PC-3 (cell line): ENCODE data around the gene HOXC10. TPM values are rescaled to one million over a fixed set of nuclear protein-coding genes. Genes with fewer than 3 reads are reported as not detected.

Experiments
- ATAC-seq: fragments of 200-7000 bp; cut with Tn5 transposase; 2 replicates; pipeline ENCODE4 v1.9.1; 2020; ENCODE audit warnings: mild to moderate bottlenecking, moderate library complexity
- BruUV-seq: library from RNA; stranded (reverse); fragments of 400-500 nt; replicated peaks from 2 replicates; lab custom pipeline; 2021; lab: Mats Ljungman, UMichigan
- CTCF ChIA-PET: fragments of 300-600 bp; sonication (Branson Sonifier 250); formaldehyde crosslinking; loops from one replicate; lab custom pipeline; 2022; ENCODE audit warnings: antibody characterized with exemption; lab: Charles Lee
- POLR2A ChIA-PET: fragments of 300-600 bp; sonication (Branson Sonifier 250); formaldehyde crosslinking; loops from one replicate; lab custom pipeline; 2022; ENCODE audit warnings: antibody characterized with exemption; ENCODE audit not compliant: unreplicated experiment; lab: Charles Lee
- DNase-seq: peaks from one replicate; pipeline ENCODE4 v3.0.0-alpha.2; 2015
- H2AFZ ChIP-seq: fragments of 300-600 bp; sonication (generic); 2 replicates; pipeline ENCODE4 v1.6.0; 2016; ENCODE audit warnings: antibody characterized with exemption, low read length
- H3F3A ChIP-seq: fragments of 300-600 bp; sonication (generic); one replicate; pipeline ENCODE4 v1.6.0; 2017; ENCODE audit warnings: antibody characterized with exemption, low read length, control low read depth, mild to moderate bottlenecking; ENCODE audit not compliant: unreplicated experiment
- H3K27ac ChIP-seq: fragments of 300-600 bp; sonication (generic); 2 replicates; pipeline ENCODE4 v1.5.1; 2016; ENCODE audit warnings: mild to moderate bottlenecking, low read length
- H3K27me3 ChIP-seq: fragments of 300-600 bp; sonication (generic); 2 replicates; pipeline ENCODE4 v1.6.1; 2016; ENCODE audit warnings: low read length, mixed read lengths
- H3K36me3 ChIP-seq: fragments of 300-600 bp; sonication (generic); 2 replicates; pipeline ENCODE4 v1.6.1; 2016; ENCODE audit warnings: low read depth, mixed run types, low read length, mixed read lengths
- H3K4me1 ChIP-seq: fragments of 300-600 bp; sonication (generic); 2 replicates; pipeline ENCODE4 v1.5.1; 2016; ENCODE audit warnings: low read length; ENCODE audit not compliant: insufficient read depth
- H3K4me2 ChIP-seq: fragments of 300-600 bp; sonication (generic); 2 replicates; pipeline ENCODE4 v1.6.0; 2016; ENCODE audit warnings: low read length
- H3K4me3 ChIP-seq: fragments of 300-600 bp; sonication (generic); 2 replicates; pipeline ENCODE4 v1.5.1; 2016; ENCODE audit warnings: mild to moderate bottlenecking, low read length, mixed read lengths
- H3K79me2 ChIP-seq: fragments of 300-600 bp; sonication (generic); 2 replicates; pipeline ENCODE4 v1.6.1; 2017; ENCODE audit warnings: low read length, mixed read lengths
- H3K9ac ChIP-seq: fragments of 300-600 bp; sonication (generic); 2 replicates; pipeline ENCODE4 v1.6.0; 2016; ENCODE audit warnings: mild to moderate bottlenecking, low read length
- H3K9me2 ChIP-seq: fragments of 300-600 bp; sonication (generic); replicated peaks from 2 replicates; pipeline ENCODE4 v1.6.1; 2016; ENCODE audit warnings: mixed run types, low read length, mixed read lengths
- H3K9me3 ChIP-seq: fragments of 300-600 bp; sonication (generic); 2 replicates; pipeline ENCODE4 v1.6.1; 2016; ENCODE audit warnings: low read length, mixed read lengths
- H4K20me1 ChIP-seq: fragments of 300-600 bp; sonication (generic); 2 replicates; pipeline ENCODE4 v1.6.1; 2016; ENCODE audit warnings: low read length, mixed read lengths
- EZH2 ChIP-seq: fragments of 300-600 bp; sonication (generic); IDR thresholded peaks from one replicate; pipeline ENCODE4 v1.6.1; 2017; ENCODE audit warnings: antibody characterized with exemption, mild to moderate bottlenecking, low read length; ENCODE audit not compliant: unreplicated experiment
- EZH2phosphoT487 ChIP-seq: fragments of 300-600 bp; sonication (generic); IDR thresholded peaks from 2 replicates; pipeline ENCODE4 v1.6.1; 2018; ENCODE audit warnings: mild to moderate bottlenecking, antibody characterized with exemption, low read length, borderline replicate concordance
- intact Hi-C: fragments of 100-400 bp; cut with micrococcal nuclease; formaldehyde crosslinking; loops from 2 replicates; pipeline ENCODE4 v1.9.0; 2023
- total RNA-seq: library from RNA; depleted of rRNA; stranded (reverse); fragments of >200 nt; gene quantifications from 2 replicates; pipeline ENCODE4 v1.2.3, GENCODE V29; 2014
- TF ChIP-seq, protein P1 (sequence below): fragments of 300-600 bp; sonication (generic); conservative IDR thresholded peaks from 2 replicates; pipeline ENCODE4 v1.5.1; 2017; ENCODE audit warnings: antibody characterized with exemption, low read depth, mild to moderate bottlenecking, low read length

Gene HOXC10
- total RNA-seq, 1 experiment from 2014 or later: 0.69 TPM

DNA sequence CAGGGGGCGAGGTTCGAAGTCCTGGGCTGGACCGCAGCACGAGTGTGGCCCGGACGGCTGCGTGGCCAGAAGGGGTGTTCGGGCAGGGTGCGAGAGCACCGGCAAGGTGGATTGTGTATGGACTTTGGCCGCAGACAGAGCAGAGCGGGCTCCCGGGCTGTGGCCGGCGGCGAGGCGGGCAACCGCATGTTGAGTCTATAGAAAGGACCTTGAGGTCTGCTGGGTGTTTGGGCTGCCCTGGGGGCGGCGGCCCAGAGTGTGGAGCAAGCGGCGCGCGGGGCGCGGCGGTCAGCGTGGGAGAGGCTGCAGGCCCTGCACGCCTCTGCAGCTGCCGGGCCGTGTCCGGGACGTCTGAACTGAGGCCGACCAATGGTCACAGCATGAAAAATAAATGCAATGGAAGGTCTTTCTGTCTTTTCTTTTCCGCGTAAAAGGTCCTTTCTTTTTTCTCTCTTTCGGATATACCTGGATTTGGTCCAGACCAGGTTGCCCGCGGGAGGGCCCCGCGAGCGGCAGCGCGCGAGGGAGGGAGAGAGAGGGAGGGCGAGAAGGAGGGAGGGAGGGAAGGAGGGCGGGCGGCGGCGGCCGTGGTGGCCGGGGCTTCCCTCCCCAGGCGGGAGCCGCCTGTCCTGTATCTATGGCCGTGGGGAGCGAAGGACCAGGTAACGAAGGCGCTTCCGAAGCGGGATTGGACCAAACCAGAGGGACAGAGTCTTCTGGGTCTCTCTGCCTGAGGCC lies 9.5 kb downstream of the HOXC10 start:
- CTCF ChIA-PET: no interaction called here
- intact Hi-C loops: no loop called here
- no peaks in the 10 kb centered on the region for H3K9me2 ChIP-seq
- H3K79me2 ChIP-seq: peaks cover 78% of the 10 kb centered on the region
- H3K4me3 ChIP-seq: peak overlapping the region; percentile 78
- POLR2A ChIA-PET: interaction anchor here (0.6 kb wide), 2 partner anchors 58 to 235 kb away, joined by 3 to 6 read pairs; no protein-coding TSS in a partner anchor
- no peaks in the 10 kb centered on the region for H3K27me3 ChIP-seq
- DNase-seq: no peak
- no peaks in the 10 kb centered on the region for H4K20me1 ChIP-seq
- H3F3A ChIP-seq: no peaks in the 10 kb centered on the region
- TF ChIP-seq, protein P1, sequence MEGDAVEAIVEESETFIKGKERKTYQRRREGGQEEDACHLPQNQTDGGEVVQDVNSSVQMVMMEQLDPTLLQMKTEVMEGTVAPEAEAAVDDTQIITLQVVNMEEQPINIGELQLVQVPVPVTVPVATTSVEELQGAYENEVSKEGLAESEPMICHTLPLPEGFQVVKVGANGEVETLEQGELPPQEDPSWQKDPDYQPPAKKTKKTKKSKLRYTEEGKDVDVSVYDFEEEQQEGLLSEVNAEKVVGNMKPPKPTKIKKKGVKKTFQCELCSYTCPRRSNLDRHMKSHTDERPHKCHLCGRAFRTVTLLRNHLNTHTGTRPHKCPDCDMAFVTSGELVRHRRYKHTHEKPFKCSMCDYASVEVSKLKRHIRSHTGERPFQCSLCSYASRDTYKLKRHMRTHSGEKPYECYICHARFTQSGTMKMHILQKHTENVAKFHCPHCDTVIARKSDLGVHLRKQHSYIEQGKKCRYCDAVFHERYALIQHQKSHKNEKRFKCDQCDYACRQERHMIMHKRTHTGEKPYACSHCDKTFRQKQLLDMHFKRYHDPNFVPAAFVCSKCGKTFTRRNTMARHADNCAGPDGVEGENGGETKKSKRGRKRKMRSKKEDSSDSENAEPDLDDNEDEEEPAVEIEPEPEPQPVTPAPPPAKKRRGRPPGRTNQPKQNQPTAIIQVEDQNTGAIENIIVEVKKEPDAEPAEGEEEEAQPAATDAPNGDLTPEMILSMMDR: no peak
- no peak for TF ChIP-seq EZH2phosphoT487
- no peak for TF ChIP-seq EZH2
- H3K9ac ChIP-seq: peak overlapping the region; percentile 94
- H3K4me1 ChIP-seq: peaks cover 46% of the 10 kb centered on the region
- ATAC-seq: no peak
- no peaks in the 10 kb centered on the region for H3K9me3 ChIP-seq
- peak overlapping the region; percentile 98 for H3K4me2 ChIP-seq
- no peaks in the 10 kb centered on the region for H3K36me3 ChIP-seq
- peak overlapping the region; percentile 86 for H3K27ac ChIP-seq
- no TSS peak for BruUV-seq
- H2AFZ ChIP-seq: peak overlapping the region; percentile 80

GRCh38 chr12:53995002-53995377 lies 10.0 kb downstream of the HOXC10 start:
- POLR2A ChIA-PET: interaction anchor here (0.6 kb wide), 2 partner anchors 57 to 234 kb away, joined by 3 to 6 read pairs; no protein-coding TSS in a partner anchor
- H3K9ac ChIP-seq: peak overlapping the region; percentile 94
- no peak; the same call in 1 of the 2 replicates for ATAC-seq

More at GRCh38 chr12:53995002-53995377, 10.0 kb downstream of the HOXC10 start:
- CTCF ChIA-PET: no interaction called here
- Histone ChIP-seq H3F3A (no peaks in the 10 kb centered on the region), H3K4me1 (peaks cover 43% of the 10 kb centered on the region), H3K79me2 (peaks cover 83% of the 10 kb centered on the region), H3K9me3 (no peaks in the 10 kb centered on the region), H3K9me2 (no peaks in the 10 kb centered on the region), H3K4me3 (peak overlapping the region; percentile 78), H3K27me3 (no peaks in the 10 kb centered on the region), H3K4me2 (peak overlapping the region; percentile 98), H4K20me1 (no peaks in the 10 kb centered on the region), H3K27ac (peak overlapping the region; percentile 86), H3K36me3 (no peaks in the 10 kb centered on the region), H2AFZ (peak overlapping the region; percentile 80)
- TF ChIP-seq, protein P1: no peak
- TF ChIP-seq EZH2 (no peak), EZH2phosphoT487 (no peak)
- no peak for DNase-seq
- intact Hi-C loops: no loop called here
- TSS peak; percentile 92 for BruUV-seq
